ENCODE data around the gene OR6A2. TPM values are rescaled to one million over a fixed set of nuclear protein-coding genes. Genes with fewer than 3 reads are reported as not detected.

Gene OR6A2
- total and polyA plus RNA-seq, 2 of the 4 experiments (the other 2 are of a cell fraction): 0.07 to 0.72 TPM

DNA sequence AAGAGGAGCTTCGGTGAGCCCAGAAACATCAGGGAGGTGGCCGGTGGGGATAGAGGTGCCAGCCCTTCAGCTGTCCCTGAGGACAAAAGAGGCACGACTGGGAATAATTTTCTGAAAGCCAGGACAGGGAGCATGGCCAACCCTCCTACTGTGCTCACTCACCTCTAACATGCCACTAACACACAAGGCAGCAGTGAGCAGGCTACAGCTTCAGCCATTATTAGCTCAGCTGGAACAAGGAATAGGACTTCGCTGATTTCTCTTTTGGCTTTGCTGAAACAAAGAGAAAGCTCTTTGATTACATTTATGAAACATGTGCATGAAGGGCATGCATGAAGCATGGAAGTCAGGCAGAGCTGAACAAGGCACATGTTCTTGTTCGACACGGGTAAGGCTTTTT, 33.9 kb upstream of the OR6A2 start:
- H2BK5ac ChIP-seq (ENCODE audit: low read depth, low read length, poor library complexity, severe bottlenecking): no peak overlapping the region
- H2AK9ac ChIP-seq (replicated peaks; ENCODE audit: low read depth, low read length, poor library complexity): no peak overlapping the region
- H3K14ac ChIP-seq (replicated peaks; ENCODE audit: low read depth, low read length): no peak overlapping the region
- H2AFZ ChIP-seq (replicated peaks; ENCODE audit: low read length, poor library complexity): no peak overlapping the region
- H4K91ac ChIP-seq (ENCODE audit: insufficient read depth, low read depth, low read length): no peak overlapping the region
- no peaks in the 10 kb centered on the region for H3K79me1 ChIP-seq (ENCODE audit: low read depth in 1 of 2, low read length in 2 of 2)
- H3K23ac ChIP-seq (ENCODE audit: low read depth, low read length): no peak overlapping the region
- no peak overlapping the region for H2AK5ac ChIP-seq (ENCODE audit: low read depth, low read length)
- ATAC-seq (ENCODE audit: low read depth): no peak
- no peaks in the 10 kb centered on the region for H3K9me1 ChIP-seq (ENCODE audit: insufficient read depth, low read length)
- H3K4me3 ChIP-seq (ENCODE audit: insufficient read depth, low read depth, low read length): no peak overlapping the region
- H3K4me2 ChIP-seq (ENCODE audit: low read depth, low read length): no peak overlapping the region
- no peak overlapping the region for H4K5ac ChIP-seq (ENCODE audit: low read depth, low read length)
- intact Hi-C loops (cut with micrococcal nuclease): no loop called here
- H3K18ac ChIP-seq (ENCODE audit: low read depth, low read length): no peak overlapping the region
- DNase-seq: no peak
- dilution Hi-C loops (cut with HindIII; ENCODE audit: low sequenced_read_pairs, unreplicated experiment): no loop called here
- no peak overlapping the region for H3K4ac ChIP-seq (ENCODE audit: low read depth, low read length)
- no peak overlapping the region for H3K27ac ChIP-seq (ENCODE audit: insufficient read depth, low read length)
- H3K9ac ChIP-seq (ENCODE audit: low read depth, low read length): no peak overlapping the region
- H2BK120ac ChIP-seq (ENCODE audit: low read depth, low read length): no peak overlapping the region
- H2BK20ac ChIP-seq (ENCODE audit: low read depth, low read length): no peak overlapping the region
- no peaks in the 10 kb centered on the region for H4K20me1 ChIP-seq (ENCODE audit: insufficient read depth, low read length)
- H3K56ac ChIP-seq (ENCODE audit: extremely low read depth, insufficient read depth, low read length): no peak overlapping the region
- in situ Hi-C loops (cut with MboI; ENCODE audit: low sequenced_read_pairs): no loop called here
- TF ChIP-seq MAZ (IDR thresholded peaks at IDR 0.05; ENCODE audit: borderline replicate concordance, low read depth, low read length): no peak
- no peak for TF ChIP-seq MXI1 (IDR thresholded peaks at IDR 0.05; ENCODE audit: borderline replicate concordance, low read depth, low read length)
- TF ChIP-seq, protein P1, sequence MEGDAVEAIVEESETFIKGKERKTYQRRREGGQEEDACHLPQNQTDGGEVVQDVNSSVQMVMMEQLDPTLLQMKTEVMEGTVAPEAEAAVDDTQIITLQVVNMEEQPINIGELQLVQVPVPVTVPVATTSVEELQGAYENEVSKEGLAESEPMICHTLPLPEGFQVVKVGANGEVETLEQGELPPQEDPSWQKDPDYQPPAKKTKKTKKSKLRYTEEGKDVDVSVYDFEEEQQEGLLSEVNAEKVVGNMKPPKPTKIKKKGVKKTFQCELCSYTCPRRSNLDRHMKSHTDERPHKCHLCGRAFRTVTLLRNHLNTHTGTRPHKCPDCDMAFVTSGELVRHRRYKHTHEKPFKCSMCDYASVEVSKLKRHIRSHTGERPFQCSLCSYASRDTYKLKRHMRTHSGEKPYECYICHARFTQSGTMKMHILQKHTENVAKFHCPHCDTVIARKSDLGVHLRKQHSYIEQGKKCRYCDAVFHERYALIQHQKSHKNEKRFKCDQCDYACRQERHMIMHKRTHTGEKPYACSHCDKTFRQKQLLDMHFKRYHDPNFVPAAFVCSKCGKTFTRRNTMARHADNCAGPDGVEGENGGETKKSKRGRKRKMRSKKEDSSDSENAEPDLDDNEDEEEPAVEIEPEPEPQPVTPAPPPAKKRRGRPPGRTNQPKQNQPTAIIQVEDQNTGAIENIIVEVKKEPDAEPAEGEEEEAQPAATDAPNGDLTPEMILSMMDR (conservative IDR thresholded peaks at IDR 0.05; ENCODE audit: low read depth, low read length): no peak
- no peak for TF ChIP-seq CEBPB (IDR thresholded peaks at IDR 0.05; ENCODE audit: low read depth, low read length)
- no peak for TF ChIP-seq RFX5 (IDR thresholded peaks at IDR 0.05; ENCODE audit: low read depth, low read length)
- TF ChIP-seq BHLHE40 (IDR thresholded peaks at IDR 0.05; ENCODE audit: low read depth, low read length): no peak
- TF ChIP-seq MAFK (IDR thresholded peaks at IDR 0.05; ENCODE audit: low read depth, low read length): no peak
- no peak for TF ChIP-seq CHD1 (IDR thresholded peaks at IDR 0.05; ENCODE audit: low read depth, low read length)
- no peak for TF ChIP-seq FOS (IDR thresholded peaks at IDR 0.05; ENCODE audit: low read depth, low read length)
- TF ChIP-seq USF2 (IDR thresholded peaks at IDR 0.05; ENCODE audit: low read depth, low read length): no peak
- no peak for TF ChIP-seq NFE2L2 (IDR thresholded peaks at IDR 0.05; ENCODE audit: low read depth, low read length)
- TF ChIP-seq RCOR1 (IDR thresholded peaks at IDR 0.05; ENCODE audit: insufficient replicate concordance, low read length): no peak
- no peak for TF ChIP-seq RAD21 (IDR thresholded peaks at IDR 0.05; ENCODE audit: low read length)
- TF ChIP-seq POLR2A (IDR thresholded peaks at IDR 0.05; ENCODE audit: low read depth, low read length): no peak
- no peak for TF ChIP-seq SMC3 (IDR thresholded peaks at IDR 0.05; ENCODE audit: low read depth, low read length)
- TF ChIP-seq ELK1 (IDR thresholded peaks at IDR 0.05; ENCODE audit: borderline replicate concordance, low read depth, low read length): no peak
- H4K8ac ChIP-seq (ENCODE audit: low read depth in 2 of 2, low read length in 2 of 2): no peak overlapping the region
- ChIA-PET POLR2A (ENCODE audit: unreplicated experiment) (no interaction called here), CTCF (no interaction called here)
- no peaks in the 10 kb centered on the region for H3K9me3 ChIP-seq (ENCODE audit: control insufficient read depth, insufficient read depth, low read length)
- H2BK15ac ChIP-seq (ENCODE audit: low read depth, low read length): no peak overlapping the region
- BruUV-seq (replicated peaks): no TSS peak
- no peaks in the 10 kb centered on the region for H3K27me3 ChIP-seq (ENCODE audit: control insufficient read depth, insufficient read depth, low read length)
- H3K4me1 ChIP-seq (ENCODE audit: control insufficient read depth, insufficient read depth, low read length): no peaks in the 10 kb centered on the region
- no peaks in the 10 kb centered on the region for H3K36me3 ChIP-seq (ENCODE audit: control insufficient read depth, insufficient read depth, low read length)
- 20% methylated on average over 1 of the region's 6 CpGs; no CpG with 5 or more reads in 1 of the 2 experiments for WGBS, 2 experiments (ENCODE audit: extremely low coverage in 2 of 2, insufficient read length in 1 of 2)

Data from IMR-90 (cell line).